HG02678 (cell line): ENCODE measurements around the gene OR11A1.

Experiments used
- ATAC-seq: cut with Tn5 transposase; IDR thresholded peaks from one replicate; pipeline ENCODE4 v1.9.1; 2021; ENCODE audit warnings: mild to moderate bottlenecking, moderate library complexity; ENCODE audit not compliant: unreplicated experiment

OR11A1 gene

DNA sequence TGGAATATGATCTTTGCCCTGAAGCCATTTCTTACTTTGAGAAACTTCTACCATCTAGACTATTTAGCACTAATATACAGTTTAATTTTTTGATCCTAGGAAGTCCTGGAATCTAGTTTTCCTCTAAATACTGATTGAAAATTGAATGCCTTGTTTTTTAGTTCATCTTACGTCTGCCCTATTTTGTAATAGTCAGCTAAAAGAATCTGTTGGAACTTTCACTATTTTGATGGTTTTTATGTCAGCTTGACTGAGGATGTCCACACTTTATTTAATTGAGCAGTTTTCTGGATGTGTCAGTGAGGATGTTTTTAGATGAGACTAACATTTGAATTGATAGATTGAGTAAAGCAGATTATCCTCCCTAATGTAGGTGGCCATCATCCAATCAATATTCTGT, 53.1 kb downstream of the OR11A1 start:
- ATAC-seq, result no peak

DNA sequence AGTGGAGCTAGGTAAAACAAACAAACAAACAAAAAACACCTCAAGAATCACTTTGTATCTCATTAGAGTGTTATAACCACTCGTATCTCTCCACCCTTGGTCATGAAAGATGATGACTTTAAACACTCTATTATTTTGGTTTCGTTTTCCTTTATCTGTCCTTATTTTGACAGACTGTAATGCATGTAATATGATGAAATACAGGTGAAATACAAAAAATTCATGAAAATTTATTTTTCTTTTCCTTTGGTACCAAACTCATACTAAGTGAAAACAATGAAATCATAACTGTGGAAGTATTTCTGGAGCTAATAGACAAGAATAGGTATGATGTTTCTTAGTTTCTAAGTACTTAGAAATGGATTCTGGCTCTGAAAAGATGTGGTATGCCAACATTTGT, 57.3 kb downstream of the OR11A1 start:
- no peak for ATAC-seq

DNA sequence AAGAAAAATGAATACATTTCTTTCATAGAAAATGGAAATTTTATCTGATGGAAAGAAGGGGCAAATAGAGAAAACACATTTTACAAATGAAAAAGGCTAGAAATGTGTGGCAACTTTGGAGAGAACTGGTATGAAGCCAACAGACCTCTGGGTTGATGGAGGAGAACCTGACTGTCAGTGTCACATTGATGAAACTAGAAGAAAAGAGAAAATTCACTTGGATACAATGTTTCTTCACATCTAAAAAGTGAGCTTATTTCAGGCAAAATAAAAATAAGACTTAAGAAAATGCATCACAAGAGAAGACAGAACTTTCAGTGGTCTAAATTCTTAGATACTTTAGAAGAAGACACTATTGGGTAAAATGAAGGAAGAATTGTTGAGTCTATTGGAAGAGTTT, 61.5 kb downstream of the OR11A1 start, which contains the start of gene OR12D2:
OR12D2 (plus strand) TSS at position 301 of the 400 bp plus-strand sequence. CDS start 1,069 bp downstream, outside the sequence.
- ATAC-seq, result no peak

DNA sequence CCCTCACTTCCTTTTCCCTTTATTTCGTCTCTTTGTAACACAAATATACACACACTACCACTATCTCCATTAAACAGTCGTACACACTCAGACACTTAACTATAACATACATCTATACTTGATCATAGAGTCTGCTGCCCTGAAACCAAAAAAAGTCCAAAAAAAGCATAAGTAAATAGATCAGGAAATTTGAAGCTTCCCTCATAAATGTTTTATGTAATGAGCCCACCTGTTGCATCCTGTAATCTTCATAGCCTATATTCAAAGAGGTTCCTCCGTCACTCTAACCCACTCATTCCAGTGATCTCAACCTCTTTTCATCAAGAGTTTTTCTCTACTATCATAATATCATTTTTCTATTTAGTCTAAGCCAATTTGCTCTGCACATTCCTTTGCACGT, 68.3 kb downstream of the OR11A1 start:
- ATAC-seq, result no peak

DNA sequence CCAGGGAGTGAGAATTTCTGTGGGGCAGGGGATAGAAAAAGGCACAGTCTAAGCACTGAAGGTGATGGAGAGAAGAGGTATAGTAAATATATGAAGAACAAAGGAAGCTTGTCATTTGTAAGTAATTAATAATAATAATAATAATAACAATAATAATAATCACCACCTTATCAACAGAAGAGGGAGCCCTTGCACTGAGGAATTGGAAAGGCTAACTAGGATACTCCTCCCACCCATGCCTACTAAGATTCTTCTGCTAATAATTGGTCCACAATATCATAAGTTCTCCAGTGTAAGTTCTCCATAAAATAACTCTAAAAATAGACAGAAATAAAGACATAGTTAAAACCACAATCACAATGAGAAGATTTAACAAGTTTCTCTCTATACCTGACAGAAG, 80.9 kb downstream of the OR11A1 start:
- ATAC-seq, result no peak
